ENCODE results near the gene RINL.

RINL gene

DNA sequence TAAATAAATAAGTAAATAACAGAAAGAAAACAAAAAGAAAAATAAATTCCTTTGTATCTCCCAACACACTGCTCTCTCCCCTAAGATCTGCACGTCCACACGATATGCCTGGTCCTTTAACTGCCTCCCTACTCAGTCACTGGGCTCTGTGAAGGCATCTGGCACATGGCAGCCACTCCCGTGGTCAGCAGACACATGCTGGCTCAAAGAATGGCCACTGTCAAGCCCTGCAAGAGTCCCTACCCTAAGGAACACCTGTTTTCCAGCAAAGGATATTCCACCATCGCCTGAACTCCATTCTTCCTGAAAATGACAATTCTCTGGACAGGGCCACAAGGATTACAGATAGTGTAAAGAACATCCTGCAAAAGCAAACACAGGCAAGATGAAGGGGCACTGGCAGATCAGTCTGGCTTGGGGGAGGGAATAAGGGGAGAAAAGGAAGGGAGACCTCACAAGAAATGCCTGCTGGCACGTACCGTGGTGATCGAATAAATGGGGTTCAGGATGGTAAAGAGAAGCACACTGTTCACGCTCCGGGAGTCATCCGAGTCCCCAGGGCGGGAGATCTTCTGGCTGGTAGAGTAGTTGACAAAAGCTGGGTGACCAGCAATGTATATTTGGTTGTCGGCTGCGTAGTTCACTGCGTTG lies 32.6 kb downstream of the RINL start:
- H3K27ac ChIP-seq = no peak overlapping the region
- no peak overlapping the region for H3K9ac ChIP-seq
- peaks cover 10% of the 10 kb centered on the region for H3K4me1 ChIP-seq
- H3K36me3 ChIP-seq (ENCODE audit: control insufficient read depth, insufficient read depth, low read length) = no peaks in the 10 kb centered on the region
- no peak overlapping the region for H3K4me3 ChIP-seq (ENCODE audit: low read depth, low read length)
- no peaks in the 10 kb centered on the region for H3K27me3 ChIP-seq (ENCODE audit: control insufficient read depth, insufficient read depth, low read length)
- TF ChIP-seq, protein P1, sequence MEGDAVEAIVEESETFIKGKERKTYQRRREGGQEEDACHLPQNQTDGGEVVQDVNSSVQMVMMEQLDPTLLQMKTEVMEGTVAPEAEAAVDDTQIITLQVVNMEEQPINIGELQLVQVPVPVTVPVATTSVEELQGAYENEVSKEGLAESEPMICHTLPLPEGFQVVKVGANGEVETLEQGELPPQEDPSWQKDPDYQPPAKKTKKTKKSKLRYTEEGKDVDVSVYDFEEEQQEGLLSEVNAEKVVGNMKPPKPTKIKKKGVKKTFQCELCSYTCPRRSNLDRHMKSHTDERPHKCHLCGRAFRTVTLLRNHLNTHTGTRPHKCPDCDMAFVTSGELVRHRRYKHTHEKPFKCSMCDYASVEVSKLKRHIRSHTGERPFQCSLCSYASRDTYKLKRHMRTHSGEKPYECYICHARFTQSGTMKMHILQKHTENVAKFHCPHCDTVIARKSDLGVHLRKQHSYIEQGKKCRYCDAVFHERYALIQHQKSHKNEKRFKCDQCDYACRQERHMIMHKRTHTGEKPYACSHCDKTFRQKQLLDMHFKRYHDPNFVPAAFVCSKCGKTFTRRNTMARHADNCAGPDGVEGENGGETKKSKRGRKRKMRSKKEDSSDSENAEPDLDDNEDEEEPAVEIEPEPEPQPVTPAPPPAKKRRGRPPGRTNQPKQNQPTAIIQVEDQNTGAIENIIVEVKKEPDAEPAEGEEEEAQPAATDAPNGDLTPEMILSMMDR (IDR thresholded peaks at IDR 0.05) = no peak
- no peak overlapping the region for H3K4me2 ChIP-seq (ENCODE audit: low read length)
- no peak overlapping the region for H2AFZ ChIP-seq
- no peaks in the 10 kb centered on the region for H3K9me3 ChIP-seq (ENCODE audit: control insufficient read depth, low read length)
- peaks cover 49% of the 10 kb centered on the region for H3K79me2 ChIP-seq

- no peak overlapping the region for H3K4me2 ChIP-seq (ENCODE audit: low read length)
- no peak overlapping the region for H2AFZ ChIP-seq
- no peaks in the 10 kb centered on the region for H3K27me3 ChIP-seq (ENCODE audit: control insufficient read depth, insufficient read depth, low read length)
- H3K9ac ChIP-seq = no peak overlapping the region
- no peaks in the 10 kb centered on the region for H3K9me3 ChIP-seq (ENCODE audit: control insufficient read depth, low read length)
- TF ChIP-seq, protein P1 (IDR thresholded peaks at IDR 0.05) = no peak
- H3K4me1 ChIP-seq = peaks cover 10% of the 10 kb centered on the region
- peaks cover 49% of the 10 kb centered on the region for H3K79me2 ChIP-seq
- no peaks in the 10 kb centered on the region for H3K36me3 ChIP-seq (ENCODE audit: control insufficient read depth, insufficient read depth, low read length)
- no peak overlapping the region for H3K27ac ChIP-seq
- H3K4me3 ChIP-seq (ENCODE audit: low read depth, low read length) = no peak overlapping the region
These were observed 33.9 kb downstream of the RINL start for GRCh38 chr19:38844093-38844686.

DNA sequence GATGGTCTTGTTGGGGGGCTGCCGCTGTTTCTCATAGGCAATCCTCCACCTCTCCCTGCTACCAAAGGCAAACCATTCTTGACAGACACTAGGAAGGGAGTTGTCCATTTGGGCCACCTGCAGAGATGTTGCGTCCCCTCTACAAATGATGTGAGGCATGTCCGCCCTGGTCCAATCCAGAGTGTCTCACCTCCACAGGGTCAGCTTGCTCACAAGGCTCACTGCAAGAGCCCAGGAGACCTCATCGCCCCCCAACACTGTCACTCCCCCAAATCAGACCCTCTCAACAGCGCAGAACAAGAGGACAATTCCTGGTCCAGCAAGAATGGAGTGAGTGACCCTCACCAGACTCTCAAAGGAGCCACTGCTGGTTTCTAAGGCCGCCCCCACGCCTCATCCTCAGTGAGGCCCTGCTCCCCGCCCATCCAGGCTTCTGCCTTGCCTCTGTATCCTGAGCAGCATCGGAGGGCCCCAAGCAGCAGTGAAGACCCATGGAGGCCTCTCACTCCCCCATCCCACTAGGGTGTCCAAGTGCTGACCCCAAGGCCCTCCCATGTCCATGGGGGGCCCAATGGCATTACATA lies 34.8 kb downstream of the RINL start:
- H3K27me3 ChIP-seq (ENCODE audit: control insufficient read depth, insufficient read depth, low read length) = no peaks in the 10 kb centered on the region
- TF ChIP-seq, protein P1 (IDR thresholded peaks at IDR 0.05) = no peak

DNA sequence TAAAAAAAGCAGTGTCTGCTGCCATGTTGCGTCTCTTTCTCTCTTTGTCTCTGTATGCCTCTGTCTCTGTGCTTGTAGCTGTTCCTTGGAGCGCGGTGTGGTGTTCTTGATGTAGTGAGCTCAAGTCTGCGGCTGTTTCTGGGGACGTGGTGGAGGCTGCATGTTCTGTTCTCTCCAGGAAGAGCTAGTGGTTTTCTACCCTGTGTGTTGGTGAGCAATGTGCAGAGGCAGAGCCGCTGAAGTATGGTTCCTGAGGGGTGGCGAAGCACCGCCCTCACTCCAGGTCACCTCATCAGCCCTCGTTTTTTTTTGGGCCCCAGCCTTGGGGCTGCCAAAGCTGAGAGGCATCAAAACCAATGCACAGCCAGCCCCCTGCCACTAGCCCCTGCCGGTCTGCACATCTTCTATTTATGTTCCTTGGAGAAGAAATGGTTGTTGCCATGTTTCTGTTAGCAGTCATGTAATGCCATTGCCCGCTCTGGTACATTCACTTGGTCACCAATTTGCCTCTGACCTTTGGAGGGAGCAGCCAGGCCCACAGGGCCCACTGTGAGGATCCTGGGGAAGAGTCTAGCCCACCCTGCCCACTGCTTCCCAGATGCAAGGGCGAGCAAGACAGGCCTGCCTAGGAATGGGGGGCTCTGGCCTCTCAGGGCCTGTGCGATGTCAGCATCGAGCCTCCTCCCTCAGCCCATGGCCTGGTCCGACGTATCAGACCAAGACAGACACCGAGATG lies 35.5 kb downstream of the RINL start:
- Histone ChIP-seq H3K27ac (no peak overlapping the region), H2AFZ (no peak overlapping the region), H3K79me2 (peaks cover 35% of the 10 kb centered on the region), H3K9ac (no peak overlapping the region), H3K27me3 (ENCODE audit: control insufficient read depth, insufficient read depth, low read length) (no peaks in the 10 kb centered on the region), H3K4me2 (ENCODE audit: low read length) (no peak overlapping the region), H3K4me3 (ENCODE audit: low read depth, low read length) (no peak overlapping the region), H3K36me3 (ENCODE audit: control insufficient read depth, insufficient read depth, low read length) (no peaks in the 10 kb centered on the region), H3K4me1 (peaks cover 2% of the 10 kb centered on the region), H3K9me3 (ENCODE audit: control insufficient read depth, low read length) (no peaks in the 10 kb centered on the region)
- TF ChIP-seq, protein P1 (IDR thresholded peaks at IDR 0.05) = no peak

More for the DNA sequence above, 34.8 kb downstream of the RINL start:
- Histone ChIP-seq H3K9ac (no peak overlapping the region), H3K9me3 (ENCODE audit: control insufficient read depth, low read length) (no peaks in the 10 kb centered on the region), H3K36me3 (ENCODE audit: control insufficient read depth, insufficient read depth, low read length) (no peaks in the 10 kb centered on the region), H3K4me1 (peaks cover 5% of the 10 kb centered on the region), H3K4me3 (ENCODE audit: low read depth, low read length) (no peak overlapping the region), H3K4me2 (ENCODE audit: low read length) (no peak overlapping the region), H2AFZ (no peak overlapping the region), H3K27ac (no peak overlapping the region), H3K79me2 (peaks cover 40% of the 10 kb centered on the region)

Data from parathyroid adenoma (tissue), 2 donors.